ENCODE measurements around the gene RBM39. TPM values are rescaled to one million over a fixed set of nuclear protein-coding genes. Genes with fewer than 3 reads are reported as not detected.
A peak's percentile ranks its signal among the peaks of the same experiment; 100 is the strongest.

Gene RBM39
- total and polyA plus RNA-seq, 2 of the 13 experiments (the other 11 are each of a cell fraction or from before 2014, with no cell fraction given): 788 to 920 TPM

DNA sequence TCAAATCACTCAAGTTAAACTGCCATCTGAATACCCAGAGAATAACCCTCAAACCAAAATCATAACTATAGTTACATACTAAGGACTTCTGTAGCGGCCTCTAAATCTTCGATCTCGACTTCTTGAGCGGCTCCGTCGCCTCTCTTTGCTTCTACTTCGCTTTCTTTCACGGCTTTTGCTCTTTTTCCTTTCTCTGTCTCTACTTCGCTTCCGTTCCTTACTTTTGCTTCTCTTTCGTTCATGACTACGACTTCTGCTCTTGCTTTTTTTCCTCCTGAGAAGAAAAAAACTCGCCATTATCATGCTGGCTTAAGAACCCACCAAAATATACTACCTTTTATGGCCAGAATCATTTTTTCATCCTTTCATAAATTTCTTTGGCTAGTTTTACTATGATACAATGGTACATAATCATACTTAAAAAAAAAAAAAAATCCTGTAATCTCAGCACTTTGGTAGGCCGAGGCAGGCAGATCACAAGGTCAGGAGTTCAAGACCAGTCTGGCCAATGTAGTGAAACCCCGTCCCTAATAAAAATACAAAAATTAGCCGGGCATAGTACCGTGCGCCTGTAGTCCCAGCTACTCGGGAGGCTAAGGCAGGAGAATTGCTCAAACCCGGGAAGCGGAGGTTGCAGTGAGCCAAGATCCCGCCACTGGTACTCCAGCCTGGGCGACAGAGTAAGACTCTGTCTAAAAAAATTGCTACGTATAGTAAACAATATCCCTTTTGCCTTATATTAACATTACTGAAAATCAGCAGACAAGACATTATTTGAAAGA lies 10.0 kb downstream of the RBM39 start (continued):
- TF ChIP-seq, protein P1, sequence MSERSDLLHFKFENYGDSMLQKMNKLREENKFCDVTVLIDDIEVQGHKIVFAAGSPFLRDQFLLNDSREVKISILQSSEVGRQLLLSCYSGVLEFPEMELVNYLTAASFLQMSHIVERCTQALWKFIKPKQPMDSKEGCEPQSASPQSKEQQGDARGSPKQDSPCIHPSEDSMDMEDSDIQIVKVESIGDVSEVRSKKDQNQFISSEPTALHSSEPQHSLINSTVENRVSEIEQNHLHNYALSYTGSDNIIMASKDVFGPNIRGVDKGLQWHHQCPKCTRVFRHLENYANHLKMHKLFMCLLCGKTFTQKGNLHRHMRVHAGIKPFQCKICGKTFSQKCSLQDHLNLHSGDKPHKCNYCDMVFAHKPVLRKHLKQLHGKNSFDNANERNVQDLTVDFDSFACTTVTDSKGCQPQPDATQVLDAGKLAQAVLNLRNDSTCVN (CRISPR knock-in tag; IDR thresholded peaks at IDR 0.05; ENCODE audit: borderline replicate concordance): no peak
- TF ChIP-seq POLR2G (IDR thresholded peaks at IDR 0.05; ENCODE audit: low read depth, low read length): peak; percentile 65
- TF ChIP-seq RBM22 (optimal IDR thresholded peaks at IDR 0.05; ENCODE audit: low read length): peak; percentile 93
- 0 out of 2 replicates have a peak, but pooled peaks have one; percentile 41 for TF ChIP-seq ZC3H13 (CRISPR knock-in tag; IDR thresholded peaks at IDR 0.05)
- TF ChIP-seq NONO (IDR thresholded peaks at IDR 0.05): 0 out of 2 replicates have a peak, but pooled peaks have one; percentile 65
- TF ChIP-seq NONO (CRISPR knock-in tag; conservative IDR thresholded peaks at IDR 0.05): peak; percentile 56; the same call in 1 of the 2 replicates
- peak; percentile 16; the same call in 1 of the 2 replicates for TF ChIP-seq SSRP1 (CRISPR knock-in tag; IDR thresholded peaks at IDR 0.05)
- TF ChIP-seq, protein P2, sequence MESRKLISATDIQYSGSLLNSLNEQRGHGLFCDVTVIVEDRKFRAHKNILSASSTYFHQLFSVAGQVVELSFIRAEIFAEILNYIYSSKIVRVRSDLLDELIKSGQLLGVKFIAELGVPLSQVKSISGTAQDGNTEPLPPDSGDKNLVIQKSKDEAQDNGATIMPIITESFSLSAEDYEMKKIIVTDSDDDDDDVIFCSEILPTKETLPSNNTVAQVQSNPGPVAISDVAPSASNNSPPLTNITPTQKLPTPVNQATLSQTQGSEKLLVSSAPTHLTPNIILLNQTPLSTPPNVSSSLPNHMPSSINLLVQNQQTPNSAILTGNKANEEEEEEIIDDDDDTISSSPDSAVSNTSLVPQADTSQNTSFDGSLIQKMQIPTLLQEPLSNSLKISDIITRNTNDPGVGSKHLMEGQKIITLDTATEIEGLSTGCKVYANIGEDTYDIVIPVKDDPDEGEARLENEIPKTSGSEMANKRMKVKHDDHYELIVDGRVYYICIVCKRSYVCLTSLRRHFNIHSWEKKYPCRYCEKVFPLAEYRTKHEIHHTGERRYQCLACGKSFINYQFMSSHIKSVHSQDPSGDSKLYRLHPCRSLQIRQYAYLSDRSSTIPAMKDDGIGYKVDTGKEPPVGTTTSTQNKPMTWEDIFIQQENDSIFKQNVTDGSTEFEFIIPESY (CRISPR knock-in tag; IDR thresholded peaks at IDR 0.05): peak; percentile 72; the same call in 1 of the 2 replicates
- no peak for TF ChIP-seq KMT2A (CRISPR knock-in tag; IDR thresholded peaks at IDR 0.05)
- peak; percentile 50; the same call in 1 of the 2 replicates for TF ChIP-seq ZNF562 (CRISPR knock-in tag; IDR thresholded peaks at IDR 0.05; ENCODE audit: borderline replicate concordance)
- TF ChIP-seq RARG (CRISPR knock-in tag; IDR thresholded peaks at IDR 0.05; ENCODE audit: low read depth): 0 out of 2 replicates have a peak, but pooled peaks have one; percentile 11
- TF ChIP-seq ZNF264 (CRISPR knock-in tag; IDR thresholded peaks at IDR 0.05): no peak
- TF ChIP-seq, protein P3, sequence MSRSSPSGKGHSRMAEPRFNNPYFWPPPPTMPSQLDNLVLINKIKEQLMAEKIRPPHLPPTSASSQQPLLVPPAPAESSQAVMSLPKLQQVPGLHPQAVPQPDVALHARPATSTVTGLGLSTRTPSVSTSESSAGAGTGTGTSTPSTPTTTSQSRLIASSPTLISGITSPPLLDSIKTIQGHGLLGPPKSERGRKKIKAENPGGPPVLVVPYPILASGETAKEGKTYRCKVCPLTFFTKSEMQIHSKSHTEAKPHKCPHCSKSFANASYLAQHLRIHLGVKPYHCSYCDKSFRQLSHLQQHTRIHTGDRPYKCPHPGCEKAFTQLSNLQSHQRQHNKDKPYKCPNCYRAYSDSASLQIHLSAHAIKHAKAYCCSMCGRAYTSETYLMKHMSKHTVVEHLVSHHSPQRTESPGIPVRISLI (CRISPR knock-in tag; IDR thresholded peaks at IDR 0.05; ENCODE audit: borderline replicate concordance): 0 out of 2 replicates have a peak, but pooled peaks have one; percentile 24
- TF ChIP-seq, protein P4, sequence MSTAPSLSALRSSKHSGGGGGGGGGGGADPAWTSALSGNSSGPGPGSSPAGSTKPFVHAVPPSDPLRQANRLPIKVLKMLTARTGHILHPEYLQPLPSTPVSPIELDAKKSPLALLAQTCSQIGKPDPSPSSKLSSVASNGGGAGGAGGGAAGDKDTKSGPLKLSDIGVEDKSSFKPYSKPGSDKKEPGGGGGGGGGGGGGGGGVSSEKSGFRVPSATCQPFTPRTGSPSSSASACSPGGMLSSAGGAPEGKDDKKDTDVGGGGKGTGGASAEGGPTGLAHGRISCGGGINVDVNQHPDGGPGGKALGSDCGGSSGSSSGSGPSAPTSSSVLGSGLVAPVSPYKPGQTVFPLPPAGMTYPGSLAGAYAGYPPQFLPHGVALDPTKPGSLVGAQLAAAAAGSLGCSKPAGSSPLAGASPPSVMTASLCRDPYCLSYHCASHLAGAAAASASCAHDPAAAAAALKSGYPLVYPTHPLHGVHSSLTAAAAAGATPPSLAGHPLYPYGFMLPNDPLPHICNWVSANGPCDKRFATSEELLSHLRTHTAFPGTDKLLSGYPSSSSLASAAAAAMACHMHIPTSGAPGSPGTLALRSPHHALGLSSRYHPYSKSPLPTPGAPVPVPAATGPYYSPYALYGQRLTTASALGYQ (CRISPR knock-in tag; IDR thresholded peaks at IDR 0.05): no peak
- TF ChIP-seq, protein P5, sequence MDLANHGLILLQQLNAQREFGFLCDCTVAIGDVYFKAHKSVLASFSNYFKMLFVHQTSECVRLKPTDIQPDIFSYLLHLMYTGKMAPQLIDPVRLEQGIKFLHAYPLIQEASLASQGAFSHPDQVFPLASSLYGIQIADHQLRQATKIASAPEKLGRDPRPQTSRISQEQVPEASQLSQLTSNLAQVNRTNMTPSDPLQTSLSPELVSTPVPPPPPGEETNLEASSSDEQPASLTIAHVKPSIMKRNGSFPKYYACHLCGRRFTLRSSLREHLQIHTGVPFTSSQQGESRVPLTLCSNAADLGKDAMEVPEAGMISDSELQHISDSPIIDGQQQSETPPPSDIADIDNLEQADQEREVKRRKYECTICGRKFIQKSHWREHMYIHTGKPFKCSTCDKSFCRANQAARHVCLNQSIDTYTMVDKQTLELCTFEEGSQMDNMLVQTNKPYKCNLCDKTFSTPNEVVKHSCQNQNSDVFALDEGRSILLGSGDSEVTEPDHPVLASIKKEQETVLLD (CRISPR knock-in tag; IDR thresholded peaks at IDR 0.05; ENCODE audit: low read depth): 0 out of 2 replicates have a peak, but pooled peaks have one; percentile 27
- TF ChIP-seq GABPA (IDR thresholded peaks at IDR 0.05; ENCODE audit: low read depth, low read length): no peak
- no peak for TF ChIP-seq GABPA (CRISPR knock-in tag; IDR thresholded peaks at IDR 0.05; ENCODE audit: low read depth)
- TF ChIP-seq ZNF121 (CRISPR knock-in tag; IDR thresholded peaks at IDR 0.05): 0 out of 2 replicates have a peak, but pooled peaks have one; percentile 35
- TF ChIP-seq PRPF4 (IDR thresholded peaks at IDR 0.05; ENCODE audit: low read depth, low read length, poor library complexity, severe bottlenecking): peak; percentile 89
- TF ChIP-seq JUNB (CRISPR knock-in tag; IDR thresholded peaks at IDR 0.05; ENCODE audit: borderline replicate concordance): peak; percentile 33; the same call in 1 of the 2 replicates
- TF ChIP-seq HOXA7 (CRISPR knock-in tag; IDR thresholded peaks at IDR 0.05): peak; percentile 66; the same call in 1 of the 2 replicates
- 0 out of 2 replicates have a peak, but pooled peaks have one; percentile 15 for TF ChIP-seq POLR2AphosphoS2 (IDR thresholded peaks at IDR 0.05; ENCODE audit: low read depth, low read length)
